Activated CD4-positive, alpha-beta T cell treated with anti-CD3 and anti-CD28 coated beads, Interleukin-2, amount 50 U/mL, for 1 hour (primary cell): Measurements from ENCODE around the gene ADTRP.

Experiments used
- DNase-seq: peaks from one replicate; pipeline ENCODE4 v3.0.0-alpha.2; 2020

ADTRP gene

GRCh38 chr6:11772109-11772825 lies 6.3 kb downstream of the ADTRP start:
- no peak for DNase-seq

- DNase-seq = no peak
These were observed 7.0 kb downstream of the ADTRP start for GRCh38 chr6:11771473-11772048.

GRCh38 chr6:11770546-11771466 lies 7.8 kb downstream of the ADTRP start:
- no peak for DNase-seq

GRCh38 chr6:11769811-11770545 lies 8.6 kb downstream of the ADTRP start:
- no peak for DNase-seq

GRCh38 chr6:11769244-11769643 lies 9.4 kb downstream of the ADTRP start:
- no peak for DNase-seq

- DNase-seq = no peak
These were observed 10.4 kb downstream of the ADTRP start for GRCh38 chr6:11767978-11768756.

- no peak for DNase-seq
These were observed 11.1 kb downstream of the ADTRP start for GRCh38 chr6:11767458-11767857.

GRCh38 chr6:11766589-11767450 lies 11.8 kb downstream of the ADTRP start:
- DNase-seq = no peak

GRCh38 chr6:11766043-11766442 lies 12.6 kb downstream of the ADTRP start:
- DNase-seq = no peak

- no peak for DNase-seq
These were observed 14.4 kb downstream of the ADTRP start for GRCh38 chr6:11764250-11764604.

- no peak for DNase-seq
These were observed 14.9 kb downstream of the ADTRP start for GRCh38 chr6:11763460-11764249.

- no peak for DNase-seq
These were observed 15.7 kb downstream of the ADTRP start for GRCh38 chr6:11762794-11763459.

- no peak for DNase-seq
These were observed 16.6 kb downstream of the ADTRP start for GRCh38 chr6:11761744-11762620.

- DNase-seq = no peak
These were observed 18.6 kb downstream of the ADTRP start for GRCh38 chr6:11760015-11760473.

- no peak for DNase-seq
These were observed 19.7 kb downstream of the ADTRP start for GRCh38 chr6:11758878-11759277.

- no peak for DNase-seq
These were observed 21.9 kb downstream of the ADTRP start for GRCh38 chr6:11756726-11757125.

- no peak for DNase-seq
These were observed 22.3 kb downstream of the ADTRP start for GRCh38 chr6:11756292-11756691.

- no peak for DNase-seq
These were observed 22.9 kb downstream of the ADTRP start for GRCh38 chr6:11755725-11756124.
